Measurements from ENCODE around the gene INMT. TPM values are rescaled to one million over a fixed set of nuclear protein-coding genes. Genes with fewer than 3 reads are reported as not detected.

Gene INMT
- polyA plus RNA-seq, 1 of the 3 experiments (the other 2 are of a cell fraction): not detected

GRCh38 chr7:30740417-30741181 is 11.3 kb upstream of the INMT start:
- no peaks in the 10 kb centered on the region for H3K79me2 ChIP-seq (ENCODE audit: insufficient read depth)
- no peaks in the 10 kb centered on the region for H3F3A ChIP-seq (replicated peaks; ENCODE audit: insufficient read depth)
- no peak overlapping the region for H2AFZ ChIP-seq (ENCODE audit: low read depth)
- DNase-seq: peak; percentile 96
- peaks cover 0 to 3% of the 10 kb centered on the region in 2 experiments; a peak in 1 of 4 replicates for H3K4me1 ChIP-seq (ENCODE audit: control insufficient read depth in 1 of 2, insufficient read depth in 2 of 2, low read depth in 1 of 2, low read length in 1 of 2)
- no peaks in the 10 kb centered on the region for H3K9me2 ChIP-seq
- no peaks in the 10 kb centered on the region for H3K36me3 ChIP-seq (replicated peaks in 1 of 2; ENCODE audit: control insufficient read depth in 1 of 2, insufficient read depth in 2 of 2, low read length in 1 of 2)
- 31% methylated on average over 14 of the region's 14 CpGs for WGBS (ENCODE audit: low lambda C conversion rate)
- H3K27me3 ChIP-seq (ENCODE audit: insufficient read depth): peaks cover 35% of the 10 kb centered on the region; the same call in 1 of the 2 replicates
- no peak overlapping the region; a peak in 1 of 4 replicates for H3K4me3 ChIP-seq (ENCODE audit: low read depth in 2 of 2, low read length in 1 of 2)
- TF ChIP-seq FOSL2 (IDR thresholded peaks at IDR 0.05; ENCODE audit: borderline replicate concordance, low read depth) (no peak), SMC3 (IDR thresholded peaks at IDR 0.05; ENCODE audit: low read depth, low read length) (peak; percentile 95), FOXM1 (IDR thresholded peaks at IDR 0.05; ENCODE audit: low read depth) (no peak), NFIC (IDR thresholded peaks at IDR 0.05; ENCODE audit: borderline replicate concordance) (no peak), MAX (IDR thresholded peaks at IDR 0.05; ENCODE audit: low read depth) (no peak), CHD2 (IDR thresholded peaks at IDR 0.05; ENCODE audit: low read length, partially characterized antibody) (peak; percentile 40), MEF2A (IDR thresholded peaks at IDR 0.05; ENCODE audit: borderline replicate concordance, low read depth) (no peak), FOXJ3 (CRISPR knock-in tag; IDR thresholded peaks at IDR 0.05) (0 out of 2 replicates have a peak, but pooled peaks have one; percentile 44), CTCF (IDR thresholded peaks at IDR 0.05) (peak; percentile 100), RAD21 (IDR thresholded peaks at IDR 0.05; ENCODE audit: low read length) (peak; percentile 99), ZBTB33 (IDR thresholded peaks at IDR 0.05; ENCODE audit: borderline replicate concordance, low read depth) (no peak), RFX5 (IDR thresholded peaks at IDR 0.05; ENCODE audit: low read length) (no peak)
- H3K27ac ChIP-seq (ENCODE audit: low read depth in 2 of 2, low read length in 1 of 2): no peak overlapping the region
- no peak overlapping the region for H3K9ac ChIP-seq
- ChIA-PET CTCF (interaction anchor here (0.6 to 6.4 kb wide), 94 partner anchors 10 to 1637 kb away, joined by 3 to 69 read pairs (median 5); partner anchors contain the start of genes CRHR2 and INMT), POLR2A (no interaction called here)
- H3K9me3 ChIP-seq: no peaks in the 10 kb centered on the region
- no peaks in the 10 kb centered on the region for H4K20me1 ChIP-seq (ENCODE audit: insufficient read depth)
- H3K4me2 ChIP-seq: no peak overlapping the region

Data from SK-N-SH (cell line).